GM12801 (cell line): Measurements from ENCODE around the gene ATG101.

ENCODE experiments used
- CTCF ChIP-seq: IDR thresholded peaks from one replicate; pipeline ENCODE4 v1.5.1; 2011; ENCODE audit warnings: control low read depth; ENCODE audit not compliant: insufficient read length; ENCODE audit errors: extremely low read depth

The ATG101 gene

GRCh38 chr12:52093346-52093745 is 23.6 kb downstream of the ATG101 start:
- TF ChIP-seq CTCF: no peak

GRCh38 chr12:52096332-52097044 is 26.7 kb downstream of the ATG101 start:
- no peak for TF ChIP-seq CTCF

- no peak for TF ChIP-seq CTCF
Observed at GRCh38 chr12:52097045-52097666, 27.4 kb downstream of the ATG101 start.

- TF ChIP-seq CTCF: no peak
Observed at GRCh38 chr12:52119398-52120254, 49.8 kb downstream of the ATG101 start.

- no peak for TF ChIP-seq CTCF
Observed at GRCh38 chr12:52120951-52121823, 51.4 kb downstream of the ATG101 start.

GRCh38 chr12:52121824-52122539 is 52.2 kb downstream of the ATG101 start:
- no peak for TF ChIP-seq CTCF
